HepG2 (cell line): ENCODE measurements around the gene ECHS1. TPM values are rescaled to one million over a fixed set of nuclear protein-coding genes. Genes with fewer than 3 reads are reported as not detected.

Experiments used
- ATAC-seq: fragments of 200-7000 bp; cut with Tn5 transposase; 3 replicates; pipeline ENCODE4 v1.9.1; 2020; ENCODE audit warnings: mild to moderate bottlenecking, moderate library complexity
- BruUV-seq: library from RNA; stranded (reverse); fragments of 400-500 nt; replicated peaks from 2 replicates; lab custom pipeline; 2021; lab: Mats Ljungman, UMichigan
- CTCF ChIA-PET: fragments of 300-600 bp; formaldehyde crosslinking; extraction: SDS; loops from one replicate; lab custom pipeline; 2021; ENCODE audit warnings: low total read pairs, inconsistent platforms, low intra/inter-chr PET ratio; lab: Yijun Ruan, JAX
- POLR2A ChIA-PET: fragments of 350-600 bp; sonication (Branson Sonifier 250); formaldehyde crosslinking; loops from one replicate; lab custom pipeline; 2020; ENCODE audit warnings: antibody characterized with exemption, inconsistent platforms; lab: Yijun Ruan, JAX
- DNase-seq: peaks from one replicate; pipeline ENCODE4 v3.0.0-alpha.2; 2015; ENCODE audit warnings: low spot score
- FAIRE-seq: peaks from 3 replicates; lab custom pipeline; 2011; peaks lifted over from hg19 to GRCh38; lab: Jason Lieb, UNC
- H2AFZ ChIP-seq: one replicate; pipeline ENCODE4 v1.6.1; 2011; ENCODE audit warnings: low read length, inconsistent platforms
- H3K27ac ChIP-seq: fragments of 300-600 bp; 3 replicates; pipeline ENCODE4 v1.8.0; 2011; ENCODE audit warnings: mixed run types, mild to moderate bottlenecking, mixed read lengths, low read length, inconsistent platforms; ENCODE audit not compliant: insufficient read depth; ENCODE audit errors: extremely low read length
- H3K27me3 ChIP-seq, 2 experiments: fragments of 200-600 bp in 1 of 2; 2 replicates in 1 of 2; 3 replicates in 1 of 2; pipeline versions ENCODE4 v1.6.0 to v1.8.0; 2011; ENCODE audit warnings: low read length in 2 of 2, mild to moderate bottlenecking in 2 of 2, moderate library complexity in 2 of 2, inconsistent platforms in 1 of 2; ENCODE audit not compliant: insufficient read depth in 2 of 2, control insufficient read depth in 1 of 2
- H3K36me3 ChIP-seq, 2 experiments: fragments of 200-600 bp in 1 of 2; replicated peaks in 1 of 2; 2 replicates in 1 of 2; 3 replicates in 1 of 2; pipeline versions ENCODE4 v1.5.1 to v1.8.0; 2011; ENCODE audit warnings: low read length in 2 of 2, inconsistent platforms in 1 of 2; ENCODE audit not compliant: insufficient read depth in 2 of 2, control insufficient read depth in 1 of 2
- H3K4me1 ChIP-seq: 2 replicates; pipeline ENCODE4 v1.5.1; 2012; ENCODE audit warnings: low read length, inconsistent platforms; ENCODE audit not compliant: insufficient read depth
- H3K4me2 ChIP-seq: 2 replicates; pipeline ENCODE4 v1.6.0; 2011; ENCODE audit warnings: low read depth, low read length, inconsistent platforms
- H3K4me3 ChIP-seq, 3 experiments: fragments of 200-600 bp in 1 of 3; sonication (generic), shearing (Covaris generic) in 1 of 3; replicated peaks in 1 of 3; 2 replicates each; pipeline ENCODE4 v1.5.1; 2011 to 2016; ENCODE audit warnings: low read length in 3 of 3, inconsistent platforms in 2 of 3, low read depth in 2 of 3, mild to moderate bottlenecking in 2 of 3, control low read depth in 1 of 3, mixed read lengths in 1 of 3; ENCODE audit not compliant: insufficient read depth in 1 of 3
- H3K79me2 ChIP-seq: one replicate; pipeline ENCODE4 v1.6.1; 2011; ENCODE audit warnings: low read length, inconsistent platforms; ENCODE audit not compliant: insufficient read depth
- H3K9ac ChIP-seq: 2 replicates; pipeline ENCODE4 v1.6.0; 2011; ENCODE audit warnings: mild to moderate bottlenecking, low read depth, low read length, inconsistent platforms; ENCODE audit not compliant: insufficient read depth
- H3K9me3 ChIP-seq: 2 replicates; pipeline ENCODE4 v1.5.1; 2012; ENCODE audit warnings: mild to moderate bottlenecking, low read length
- H4K20me1 ChIP-seq: 2 replicates; pipeline ENCODE4 v1.6.0; 2011; ENCODE audit warnings: inconsistent platforms, mild to moderate bottlenecking, low read length, moderate library complexity; ENCODE audit not compliant: insufficient read depth
- CBFB ChIP-seq: sonication (generic); formaldehyde crosslinking; IDR thresholded peaks from 2 replicates; pipeline ENCODE4 v1.4.0; 2020; ENCODE audit warnings: missing genetic modification reagents
- ISL2 ChIP-seq: sonication (generic); formaldehyde crosslinking; IDR thresholded peaks from 2 replicates; pipeline ENCODE4 v1.5.0; 2020; ENCODE audit warnings: missing genetic modification reagents
- XRCC5 ChIP-seq: fragments of 200-400 bp; formaldehyde crosslinking; optimal IDR thresholded peaks from 2 replicates; pipeline ENCODE3; 2017; ENCODE audit warnings: mild to moderate bottlenecking, low read length
- ZHX1 ChIP-seq: sonication (generic); formaldehyde crosslinking; IDR thresholded peaks from 2 replicates; pipeline ENCODE4 v1.8.1; 2022; ENCODE audit warnings: low read depth, mild to moderate bottlenecking, missing genetic modification reagents
- ZNF121 ChIP-seq: sonication (generic); formaldehyde crosslinking; IDR thresholded peaks from 2 replicates; pipeline ENCODE4 v1.5.0; 2020; ENCODE audit warnings: mild to moderate bottlenecking, missing genetic modification reagents
- ZNF770 ChIP-seq: sonication (generic); formaldehyde crosslinking; IDR thresholded peaks from 2 replicates; pipeline ENCODE4 v1.5.0; 2020; ENCODE audit warnings: mild to moderate bottlenecking, missing genetic modification reagents
- WGBS: methylation state at CpG from one replicate; pipeline ENCODE4 v1.1.6; 2017; ENCODE audit warnings: low lambda C conversion rate; 5-methylcytosine and 5-hydroxymethylcytosine counted together
- in situ Hi-C: cut with HindIII; loops from 2 replicates; pipeline ENCODE4 v1.10.0; 2017; ENCODE audit warnings: low pct_unique_long_range_greater_than_20kb; ENCODE audit not compliant: extremely low pct_ligation_motif_present
- intact Hi-C: fragments of 100-400 bp; cut with micrococcal nuclease; formaldehyde crosslinking; loops from one replicate; pipeline ENCODE4 v1.10.0; 2022; ENCODE audit not compliant: unreplicated experiment
- polyA plus RNA-seq, 8 experiments: library from polyadenylated mRNA; depleted of rRNA in 3 of 8; stranded (reverse) in 7 of 8; unstranded in 1 of 8; fragments of >200 nt; fragmentation: Illumina TruSeq in 4 of 8; extraction: Trizol in 4 of 8; gene quantifications; 2 replicates each; pipeline versions ENCODE4 v1.2.1 to v1.2.3, GENCODE V29; 2011 to 2016; ENCODE audit warnings: low read depth in 4 of 8, missing spikeins in 1 of 8, mixed read lengths in 1 of 8; ENCODE audit not compliant: insufficient read depth in 1 of 8
- total RNA-seq, 5 experiments: library from RNA; depleted of rRNA; stranded (reverse); fragments of >200 nt; fragmentation: Illumina TruSeq; extraction: Trizol; gene quantifications; 2 replicates each; pipeline ENCODE4 v1.2.3, GENCODE V29; 2016; ENCODE audit warnings: low read depth in 1 of 5

The ECHS1 gene
- total and polyA plus RNA-seq, 2 of the 13 experiments (the other 11 are each of a cell fraction or from before 2014, with no cell fraction given), result 32.7 to 195 TPM

GRCh38 chr10:133383551-133383950 lies 10.4 kb upstream of the ECHS1 start:
- Histone ChIP-seq H3K4me3 (no peak overlapping the region), H3K36me3 (no peaks in the 10 kb centered on the region), H3K79me2 (no peaks in the 10 kb centered on the region), H3K27me3 (no peaks in the 10 kb centered on the region; a peak in 1 of 5 replicates), H4K20me1 (no peaks in the 10 kb centered on the region), H3K4me2 (no peak overlapping the region), H3K4me1 (peaks cover 7% of the 10 kb centered on the region), H3K9me3 (no peaks in the 10 kb centered on the region), H2AFZ (no peak overlapping the region), H3K27ac (no peak overlapping the region), H3K9ac (no peak overlapping the region)
- ATAC-seq, result no peak
- FAIRE-seq, result no peak
- ChIA-PET CTCF (no interaction called here), POLR2A (interaction anchor here (1.0 to 1.3 kb wide), 2 partner anchors 10 to 26 kb away, joined by 3 to 4 read pairs; partner anchors contain the start of gene MTG1)
- intact Hi-C loops (no loop called here), in situ Hi-C loops (no loop called here)
- WGBS, result 87% methylated on average over 4 of the region's 4 CpGs
- BruUV-seq, result no TSS peak
- no peak for DNase-seq
- no peak for TF ChIP-seq ZHX1 (CRISPR knock-in tag)
- TF ChIP-seq XRCC5, result no peak
- no peak for TF ChIP-seq CBFB (CRISPR knock-in tag)
- no peak for TF ChIP-seq ISL2 (CRISPR knock-in tag)
- 0 out of 2 replicates have a peak, but pooled peaks have one; percentile 19 for TF ChIP-seq ZNF770 (CRISPR knock-in tag)
- peak; percentile 69 for TF ChIP-seq ZNF121 (CRISPR knock-in tag)
